ENCODE results near the gene PROK1. TPM values are rescaled to one million over a fixed set of nuclear protein-coding genes. Genes with fewer than 3 reads are reported as not detected.

The PROK1 gene
- total and polyA plus RNA-seq, 2 of the 4 experiments (the other 2 are of a cell fraction): not detected

DNA sequence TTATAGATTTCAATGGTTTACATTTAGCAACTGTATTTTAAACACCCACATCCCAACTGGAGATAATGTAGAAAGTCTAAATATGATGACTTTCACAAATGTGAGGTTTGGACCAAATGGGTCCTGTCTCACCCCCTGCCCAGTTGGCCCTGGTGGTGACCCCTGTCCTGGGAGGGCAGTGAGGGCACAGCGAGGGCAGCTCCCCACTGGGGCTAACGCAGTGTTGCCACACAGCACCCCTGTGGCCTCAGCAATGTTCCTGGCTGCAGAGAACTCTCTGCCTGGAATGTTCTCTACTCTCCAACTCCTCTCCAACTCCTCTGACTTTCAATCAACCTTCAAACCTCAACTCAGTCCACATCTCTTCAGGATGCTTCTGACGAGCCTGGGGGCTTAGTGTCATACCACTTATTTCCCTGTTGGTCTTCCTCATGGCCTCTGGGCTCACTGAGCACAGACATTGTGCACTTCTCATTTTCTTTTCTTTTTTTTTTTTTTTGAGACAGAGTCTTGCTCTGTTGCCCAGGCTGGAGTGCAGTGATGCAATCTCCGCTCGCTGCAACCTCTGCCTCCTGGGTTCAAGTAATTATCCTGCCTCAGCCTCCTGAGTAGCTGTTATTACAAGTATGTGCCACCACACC lies 42.2 kb downstream of the PROK1 start:
- H2AK5ac ChIP-seq (ENCODE audit: low read depth, low read length): no peak overlapping the region
- no peak overlapping the region for H3K18ac ChIP-seq (ENCODE audit: low read depth, low read length)
- WGBS, 2 experiments (ENCODE audit: extremely low coverage in 2 of 2, insufficient read length in 1 of 2): 100% methylated on average over 2 of the region's 5 CpGs; no CpG with 5 or more reads in 1 of the 2 experiments
- H3K4me2 ChIP-seq (ENCODE audit: low read depth, low read length): no peak overlapping the region
- H3K56ac ChIP-seq (ENCODE audit: extremely low read depth, insufficient read depth, low read length): no peak overlapping the region
- H3K4me3 ChIP-seq (ENCODE audit: insufficient read depth, low read depth, low read length): no peak overlapping the region
- no peak overlapping the region for H4K5ac ChIP-seq (ENCODE audit: low read depth, low read length)
- H4K8ac ChIP-seq (ENCODE audit: low read depth in 2 of 2, low read length in 2 of 2): no peak overlapping the region
- no peaks in the 10 kb centered on the region for H3K4me1 ChIP-seq (ENCODE audit: control insufficient read depth, insufficient read depth, low read length)
- H2BK120ac ChIP-seq (ENCODE audit: low read depth, low read length): no peak overlapping the region
- ChIA-PET POLR2A (ENCODE audit: unreplicated experiment) (no interaction called here), CTCF (no interaction called here)
- H3K36me3 ChIP-seq (ENCODE audit: control insufficient read depth, insufficient read depth, low read length): no peaks in the 10 kb centered on the region
- ATAC-seq (ENCODE audit: low read depth): no peak
- intact Hi-C loops (cut with micrococcal nuclease): no loop called here
- no peak overlapping the region for H2BK20ac ChIP-seq (ENCODE audit: low read depth, low read length)
- peaks cover 7% of the 10 kb centered on the region for H3K27me3 ChIP-seq (ENCODE audit: control insufficient read depth, insufficient read depth, low read length)
- H3K27ac ChIP-seq (ENCODE audit: insufficient read depth, low read length): no peak overlapping the region
- no peak overlapping the region for H2AFZ ChIP-seq (replicated peaks; ENCODE audit: low read length, poor library complexity)
- no peaks in the 10 kb centered on the region for H3K79me1 ChIP-seq (ENCODE audit: low read depth in 1 of 2, low read length in 2 of 2)
- no peak overlapping the region for H3K9ac ChIP-seq (ENCODE audit: low read depth, low read length)
- no peak overlapping the region for H2BK15ac ChIP-seq (ENCODE audit: low read depth, low read length)
- H3K9me1 ChIP-seq (ENCODE audit: insufficient read depth, low read length): no peaks in the 10 kb centered on the region
- no peak overlapping the region for H4K91ac ChIP-seq (ENCODE audit: insufficient read depth, low read depth, low read length)
- H3K4ac ChIP-seq (ENCODE audit: low read depth, low read length): no peak overlapping the region
- dilution Hi-C loops (cut with HindIII; ENCODE audit: low sequenced_read_pairs, unreplicated experiment): no loop called here
- no peaks in the 10 kb centered on the region for H3K9me3 ChIP-seq (ENCODE audit: control insufficient read depth, insufficient read depth, low read length)
- no peak overlapping the region for H2AK9ac ChIP-seq (replicated peaks; ENCODE audit: low read depth, low read length, poor library complexity)
- no peak overlapping the region for H3K14ac ChIP-seq (replicated peaks; ENCODE audit: low read depth, low read length)
- in situ Hi-C loops (cut with MboI; ENCODE audit: low sequenced_read_pairs): loop anchor here (10.0 kb wide), 1 partner anchor 78 kb away; no protein-coding TSS in a partner anchor
- no peak overlapping the region for H3K23ac ChIP-seq (ENCODE audit: low read depth, low read length)
- no TSS peak for BruUV-seq (replicated peaks)
- no peaks in the 10 kb centered on the region for H4K20me1 ChIP-seq (ENCODE audit: insufficient read depth, low read length)
- H2BK5ac ChIP-seq (ENCODE audit: low read depth, low read length, poor library complexity, severe bottlenecking): no peak overlapping the region
- no peak for DNase-seq
- TF ChIP-seq POLR2A (IDR thresholded peaks at IDR 0.05; ENCODE audit: low read depth, low read length) (no peak), NFE2L2 (IDR thresholded peaks at IDR 0.05; ENCODE audit: low read depth, low read length) (no peak), ELK1 (IDR thresholded peaks at IDR 0.05; ENCODE audit: borderline replicate concordance, low read depth, low read length) (no peak), FOS (IDR thresholded peaks at IDR 0.05; ENCODE audit: low read depth, low read length) (no peak), RAD21 (IDR thresholded peaks at IDR 0.05; ENCODE audit: low read length) (no peak), BHLHE40 (IDR thresholded peaks at IDR 0.05; ENCODE audit: low read depth, low read length) (no peak), SMC3 (IDR thresholded peaks at IDR 0.05; ENCODE audit: low read depth, low read length) (no peak), MXI1 (IDR thresholded peaks at IDR 0.05; ENCODE audit: borderline replicate concordance, low read depth, low read length) (no peak), MAZ (IDR thresholded peaks at IDR 0.05; ENCODE audit: borderline replicate concordance, low read depth, low read length) (no peak), RFX5 (IDR thresholded peaks at IDR 0.05; ENCODE audit: low read depth, low read length) (no peak), CHD1 (IDR thresholded peaks at IDR 0.05; ENCODE audit: low read depth, low read length) (no peak), RCOR1 (IDR thresholded peaks at IDR 0.05; ENCODE audit: insufficient replicate concordance, low read length) (no peak), MAFK (IDR thresholded peaks at IDR 0.05; ENCODE audit: low read depth, low read length) (no peak), CTCF (conservative IDR thresholded peaks at IDR 0.05; ENCODE audit: low read depth, low read length) (no peak), CEBPB (IDR thresholded peaks at IDR 0.05; ENCODE audit: low read depth, low read length) (no peak)
- TF ChIP-seq, protein P1, sequence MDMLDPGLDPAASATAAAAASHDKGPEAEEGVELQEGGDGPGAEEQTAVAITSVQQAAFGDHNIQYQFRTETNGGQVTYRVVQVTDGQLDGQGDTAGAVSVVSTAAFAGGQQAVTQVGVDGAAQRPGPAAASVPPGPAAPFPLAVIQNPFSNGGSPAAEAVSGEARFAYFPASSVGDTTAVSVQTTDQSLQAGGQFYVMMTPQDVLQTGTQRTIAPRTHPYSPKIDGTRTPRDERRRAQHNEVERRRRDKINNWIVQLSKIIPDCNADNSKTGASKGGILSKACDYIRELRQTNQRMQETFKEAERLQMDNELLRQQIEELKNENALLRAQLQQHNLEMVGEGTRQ (IDR thresholded peaks at IDR 0.05; ENCODE audit: low read depth, low read length): no peak
